HEK293 (cell line): Measurements from ENCODE around the gene TNPO3.
A peak's percentile ranks its signal among the peaks of the same experiment; 100 is the strongest.
"Not testable (repeated sequence)": the region's sequence is repeated elsewhere in the genome, so short reads cannot be mapped to it uniquely, and the experiment has no call there.

Source experiments
- CTCF ChIA-PET: fragments of 350-600 bp; formaldehyde crosslinking; extraction: SDS; loops from one replicate; lab custom pipeline; 2021; ENCODE audit warnings: antibody characterized with exemption; lab: Yijun Ruan, JAX
- POLR2A ChIA-PET: fragments of 300-600 bp; formaldehyde crosslinking; extraction: SDS; loops from one replicate; lab custom pipeline; 2020; ENCODE audit warnings: antibody characterized with exemption, inconsistent platforms; lab: Yijun Ruan, JAX
- H3K27ac ChIP-seq: fragments of 200-500 bp; sonication (Bioruptor generic); 2 replicates; pipeline ENCODE4 v1.5.1; 2014; ENCODE audit warnings: low read depth, low read length, control low read depth, inconsistent platforms; ENCODE audit errors: extremely low read depth
- H3K36me3 ChIP-seq, 2 experiments: fragments of 200-500 bp in 1 of 2; sonication (Bioruptor generic) in 1 of 2; 1 replicate in 1 of 2; 2 replicates in 1 of 2; pipeline ENCODE4 v1.5.1; 2014 to 2017; ENCODE audit warnings: inconsistent platforms in 2 of 2, low read length in 2 of 2; ENCODE audit not compliant: control insufficient read depth in 2 of 2, insufficient read depth in 1 of 2
- H3K4me1 ChIP-seq: fragments of 200-500 bp; sonication (Bioruptor generic); 2 replicates; pipeline ENCODE4 v1.5.1; 2014; ENCODE audit warnings: mild to moderate bottlenecking, low read length, inconsistent platforms; ENCODE audit not compliant: control insufficient read depth, insufficient read depth
- H3K4me3 ChIP-seq: 2 replicates; pipeline ENCODE4 v1.5.1; 2011; ENCODE audit warnings: low read depth, mild to moderate bottlenecking, control low read depth, low read length, moderate library complexity
- H3K9me3 ChIP-seq: fragments of 200-500 bp; sonication (Bioruptor generic); 2 replicates; pipeline ENCODE4 v1.5.1; 2014; ENCODE audit warnings: low read depth, low read length, inconsistent platforms; ENCODE audit not compliant: control insufficient read depth, insufficient read depth
- CTCF ChIP-seq: fragments of 450-650 bp; formaldehyde crosslinking; IDR thresholded peaks from 2 replicates; pipeline ENCODE4 v1.5.1; 2016; ENCODE audit warnings: missing biosample characterization, missing genetic modification characterization
- PRDM1 ChIP-seq: fragments of 450-650 bp; formaldehyde crosslinking; IDR thresholded peaks from 2 replicates; pipeline ENCODE4; 2016; ENCODE audit warnings: missing biosample characterization, missing genetic modification characterization
- TSHZ1 ChIP-seq: fragments of 450-650 bp; formaldehyde crosslinking; IDR thresholded peaks from 2 replicates; pipeline ENCODE4 v1.5.1; 2016; ENCODE audit warnings: missing biosample characterization, missing genetic modification characterization, borderline replicate concordance
- ZBTB6 ChIP-seq: fragments of 450-650 bp; formaldehyde crosslinking; IDR thresholded peaks from 2 replicates; pipeline ENCODE4 v1.5.1; 2017; ENCODE audit warnings: missing biosample characterization, missing genetic modification characterization
- ZIC2 ChIP-seq: fragments of 450-650 bp; formaldehyde crosslinking; IDR thresholded peaks from 2 replicates; pipeline ENCODE4 v1.5.1; 2016; ENCODE audit warnings: missing biosample characterization, missing genetic modification characterization
- ZNF146 ChIP-seq: fragments of 450-650 bp; formaldehyde crosslinking; IDR thresholded peaks from 2 replicates; pipeline ENCODE4 v1.5.1; 2016; ENCODE audit warnings: missing biosample characterization, missing genetic modification characterization
- TF ChIP-seq, protein P1 (sequence below): fragments of 450-650 bp; formaldehyde crosslinking; IDR thresholded peaks from 2 replicates; pipeline ENCODE4 v1.5.1; 2017; ENCODE audit warnings: missing biosample characterization, missing genetic modification characterization

The TNPO3 gene

DNA sequence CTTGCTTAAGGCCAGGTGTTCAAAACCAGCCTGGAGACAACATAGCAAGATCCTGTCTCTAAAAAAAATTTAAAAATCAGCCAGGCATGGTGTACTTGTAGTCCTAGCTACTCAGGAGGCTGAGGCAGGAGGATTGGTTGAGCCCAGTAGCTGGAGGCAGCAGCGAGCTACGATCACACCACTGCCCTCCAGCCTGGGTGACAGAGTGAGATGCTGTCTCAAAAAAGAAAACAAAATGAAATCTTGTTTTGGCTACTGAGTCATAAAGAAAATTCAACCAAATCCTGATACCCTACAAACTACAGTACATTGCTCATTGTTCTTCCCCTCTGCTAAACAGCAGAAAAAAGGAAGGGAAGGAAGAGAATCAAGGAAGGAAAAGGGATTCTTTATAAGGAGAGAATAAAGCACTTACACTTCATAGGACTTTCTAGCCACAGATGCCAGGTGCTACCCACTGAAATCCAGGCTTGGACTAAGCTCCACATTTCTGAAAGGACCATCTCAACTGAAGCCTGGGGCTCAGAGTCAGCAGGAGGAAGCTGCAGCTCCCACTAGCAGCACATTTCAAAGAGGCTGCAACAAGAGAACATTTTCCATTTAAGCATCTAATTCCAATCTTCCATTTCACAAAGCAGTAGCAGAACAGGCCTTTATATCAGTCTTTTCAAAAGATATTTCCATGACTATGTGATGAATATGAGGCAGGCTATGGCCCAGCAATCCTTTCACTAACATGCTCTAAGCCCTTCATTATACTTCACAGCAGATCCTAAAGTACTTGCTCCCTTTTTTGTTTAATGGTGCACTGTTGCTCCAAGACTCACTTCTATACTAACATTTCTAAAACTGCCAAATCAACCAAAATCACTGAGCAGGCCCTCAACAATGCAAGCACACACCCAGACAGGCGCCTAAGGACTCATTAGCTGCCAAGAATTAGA, 13.5 kb downstream of the TNPO3 start:
- Histone ChIP-seq H3K9me3 (no peaks in the 10 kb centered on the region), H3K36me3 (peaks cover 8 to 16% of the 10 kb centered on the region in 2 experiments; a peak in 2 of 3 replicates), H3K27ac (no peak overlapping the region), H3K4me3 (no peak overlapping the region), H3K4me1 (peaks cover 6% of the 10 kb centered on the region)
- CTCF ChIA-PET = interaction anchor here (1.1 to 2.0 kb wide), 2 partner anchors 50 to 168 kb away, joined by 4 to 7 read pairs; no protein-coding TSS in a partner anchor
- TF ChIP-seq ZBTB6 (tag by site-specific recombination) (no peak), PRDM1 (peak; percentile 62; the same call in 1 of the 2 replicates)
- POLR2A ChIA-PET = interaction anchor here (0.6 to 0.8 kb wide), 2 partner anchors 13 to 147 kb away, joined by 3 read pairs; partner anchors contain the start of gene SMO

DNA sequence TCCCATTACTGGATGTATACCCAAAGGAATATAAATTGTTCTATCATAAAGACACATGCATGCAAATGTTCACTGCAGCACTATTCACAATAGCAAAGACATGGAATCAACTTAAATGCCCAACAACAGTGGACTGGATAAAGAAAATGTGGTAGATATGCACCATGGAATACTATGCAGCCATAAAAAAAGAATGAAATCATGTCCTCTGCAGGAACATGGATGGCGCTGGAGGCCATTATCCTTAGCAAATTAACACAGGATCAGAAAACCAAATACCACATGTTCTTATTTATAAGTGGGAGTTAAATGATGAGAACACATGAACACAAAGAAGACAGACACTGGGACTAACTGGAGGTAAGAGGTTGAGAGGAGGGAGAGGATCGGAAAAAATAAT, 16.4 kb downstream of the TNPO3 start:
- H3K4me3 ChIP-seq, H3K4me1 ChIP-seq, POLR2A ChIA-PET, H3K9me3 ChIP-seq, CTCF ChIA-PET, H3K27ac ChIP-seq: not testable (repeated sequence)
- H3K36me3 ChIP-seq = peaks cover 13 to 27% of the 10 kb centered on the region in 2 experiments; a peak in 2 of 3 replicates
- TF ChIP-seq ZNF146 (tag by site-specific recombination) = peak; percentile 97

- peak; percentile 38; the same call in 1 of the 2 replicates for TF ChIP-seq CTCF (tag by site-specific recombination)
- 0 out of 2 replicates have a peak, but pooled peaks have one; percentile 19 for TF ChIP-seq ZIC2
- TF ChIP-seq, protein P1, sequence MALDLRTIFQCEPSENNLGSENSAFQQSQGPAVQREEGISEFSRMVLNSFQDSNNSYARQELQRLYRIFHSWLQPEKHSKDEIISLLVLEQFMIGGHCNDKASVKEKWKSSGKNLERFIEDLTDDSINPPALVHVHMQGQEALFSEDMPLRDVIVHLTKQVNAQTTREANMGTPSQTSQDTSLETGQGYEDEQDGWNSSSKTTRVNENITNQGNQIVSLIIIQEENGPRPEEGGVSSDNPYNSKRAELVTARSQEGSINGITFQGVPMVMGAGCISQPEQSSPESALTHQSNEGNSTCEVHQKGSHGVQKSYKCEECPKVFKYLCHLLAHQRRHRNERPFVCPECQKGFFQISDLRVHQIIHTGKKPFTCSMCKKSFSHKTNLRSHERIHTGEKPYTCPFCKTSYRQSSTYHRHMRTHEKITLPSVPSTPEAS (tag by site-specific recombination) = no peak
- TF ChIP-seq TSHZ1 = no peak
- TF ChIP-seq, all 188 proteins: peak for 2
- POLR2A ChIA-PET = no interaction called here
- CTCF ChIA-PET = no interaction called here
- no peaks in the 10 kb centered on the region for H3K9me3 ChIP-seq
- H3K27ac ChIP-seq = no peak overlapping the region
- peaks cover 13 to 27% of the 10 kb centered on the region in 2 experiments; a peak in 2 of 3 replicates for H3K36me3 ChIP-seq
- H3K4me3 ChIP-seq = no peak overlapping the region
- peaks cover 4% of the 10 kb centered on the region for H3K4me1 ChIP-seq
These were observed 17.3 kb downstream of the TNPO3 start for GRCh38 chr7:129037585-129037984.
